ENCODE results near the gene SLC25A5. TPM values are rescaled to one million over a fixed set of nuclear protein-coding genes. Genes with fewer than 3 reads are reported as not detected.

Gene SLC25A5
- total and polyA plus RNA-seq, 10 of the 15 experiments (the other 5 are each of a cell fraction or from before 2014, with no cell fraction given), result 361 to 3,863 (median 618) TPM

DNA sequence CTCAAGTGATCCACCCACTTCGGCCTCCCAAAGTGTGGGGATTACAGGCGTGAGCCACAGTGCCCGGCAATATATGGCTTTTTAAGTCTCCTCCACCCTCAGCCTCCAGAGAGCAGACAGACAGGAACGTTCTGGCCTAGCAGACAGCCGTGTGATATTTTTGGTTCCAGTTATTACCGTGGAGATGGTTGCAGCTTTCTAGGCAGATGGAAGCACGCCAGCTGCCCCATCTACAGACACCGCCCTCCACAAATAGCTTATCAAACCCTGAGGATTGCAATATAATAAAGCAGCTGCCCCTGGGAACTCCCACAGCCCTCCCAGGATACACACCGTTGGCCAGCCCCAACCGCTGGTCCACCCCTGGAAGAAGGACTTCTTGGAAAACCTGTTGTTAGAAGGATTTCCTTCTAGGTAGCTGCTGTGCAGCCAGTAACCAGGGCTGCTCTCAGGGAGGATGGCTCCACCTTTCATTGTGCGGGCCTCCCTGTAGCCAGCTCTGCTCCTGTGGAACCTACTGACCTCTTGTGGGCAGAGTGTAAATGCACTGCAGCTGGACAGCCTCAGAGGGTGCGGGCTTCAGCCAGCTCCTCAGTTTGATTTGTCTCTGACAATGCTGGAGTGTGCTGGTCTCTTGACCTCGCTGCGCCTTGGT, 44.0 kb downstream of the SLC25A5 start:
- ChIA-PET CTCF (interaction anchor here (0.6 to 5.0 kb wide), 23 partner anchors 8 to 734 kb away, joined by 3 to 59 read pairs (median 4); partner anchors contain the start of gene SLC25A5), POLR2A (interaction anchor here (0.6 to 0.7 kb wide), 2 partner anchors 13 to 67 kb away, joined by 3 read pairs; no protein-coding TSS in a partner anchor), RAD21 (ENCODE audit: unreplicated experiment) (interaction anchor here (0.5 to 1.9 kb wide), 19 partner anchors 10 to 630 kb away, joined by 3 to 16 read pairs (median 4); partner anchors contain the start of genes NKRF, SEPTIN6 and SLC25A5), SMC1A (ENCODE audit: uncharacterized antibody, unreplicated experiment) (interaction anchor here (0.8 to 7.2 kb wide), 13 partner anchors 16 to 392 kb away, joined by 3 to 75 read pairs (median 4); no protein-coding TSS in a partner anchor)
- DNase-seq (ENCODE audit: low read depth, low spot score), result no peak
- no peak overlapping the region for H3K9ac ChIP-seq (ENCODE audit: control insufficient read depth, insufficient read depth, low read length)
- no peaks in the 10 kb centered on the region for H3K9me3 ChIP-seq (replicated peaks; ENCODE audit: control insufficient read depth, insufficient read depth, low read length)
- H3K4me3 ChIP-seq, result no peak overlapping the region
- no peak overlapping the region for H3K27ac ChIP-seq (ENCODE audit: control insufficient read depth, insufficient read depth)
- H4K20me1 ChIP-seq (ENCODE audit: control insufficient read depth, insufficient read depth), result no peaks in the 10 kb centered on the region
- no peak overlapping the region for H2AFZ ChIP-seq (ENCODE audit: control insufficient read depth, low read depth, low read length)
- in situ Hi-C loops (cut with MboI) (no loop called here), intact Hi-C loops (cut with micrococcal nuclease; ENCODE audit: unreplicated experiment) (loop anchor here (1.0 kb wide), 1 partner anchor 121 kb away; no protein-coding TSS in a partner anchor)
- no peak overlapping the region for H3K4me2 ChIP-seq (ENCODE audit: control insufficient read depth, insufficient read depth)
- H3K79me2 ChIP-seq (ENCODE audit: control insufficient read depth, insufficient read depth, low read length), result no peaks in the 10 kb centered on the region
- FAIRE-seq, result no peak
- 39% methylated on average over 14 of the region's 14 CpGs for WGBS (ENCODE audit: insufficient coverage, insufficient replicate concordance, low lambda C conversion rate, missing lambda C conversion rate)
- no TSS peak for BruUV-seq (replicated peaks)
- TF ChIP-seq NR2C1 (IDR thresholded peaks at IDR 0.05) (no peak), SMC3 (IDR thresholded peaks at IDR 0.05; ENCODE audit: borderline replicate concordance, low read length) (peak; percentile 64), RAD21 (IDR thresholded peaks at IDR 0.05; ENCODE audit: insufficient read depth, low read depth, low read length) (peak; percentile 77), NR2F1 (conservative IDR thresholded peaks at IDR 0.05) (no peak)
- TF ChIP-seq, protein P1, sequence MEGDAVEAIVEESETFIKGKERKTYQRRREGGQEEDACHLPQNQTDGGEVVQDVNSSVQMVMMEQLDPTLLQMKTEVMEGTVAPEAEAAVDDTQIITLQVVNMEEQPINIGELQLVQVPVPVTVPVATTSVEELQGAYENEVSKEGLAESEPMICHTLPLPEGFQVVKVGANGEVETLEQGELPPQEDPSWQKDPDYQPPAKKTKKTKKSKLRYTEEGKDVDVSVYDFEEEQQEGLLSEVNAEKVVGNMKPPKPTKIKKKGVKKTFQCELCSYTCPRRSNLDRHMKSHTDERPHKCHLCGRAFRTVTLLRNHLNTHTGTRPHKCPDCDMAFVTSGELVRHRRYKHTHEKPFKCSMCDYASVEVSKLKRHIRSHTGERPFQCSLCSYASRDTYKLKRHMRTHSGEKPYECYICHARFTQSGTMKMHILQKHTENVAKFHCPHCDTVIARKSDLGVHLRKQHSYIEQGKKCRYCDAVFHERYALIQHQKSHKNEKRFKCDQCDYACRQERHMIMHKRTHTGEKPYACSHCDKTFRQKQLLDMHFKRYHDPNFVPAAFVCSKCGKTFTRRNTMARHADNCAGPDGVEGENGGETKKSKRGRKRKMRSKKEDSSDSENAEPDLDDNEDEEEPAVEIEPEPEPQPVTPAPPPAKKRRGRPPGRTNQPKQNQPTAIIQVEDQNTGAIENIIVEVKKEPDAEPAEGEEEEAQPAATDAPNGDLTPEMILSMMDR (IDR thresholded peaks at IDR 0.05 in 2 of 3, conservative IDR thresholded peaks at IDR 0.05 in 1 of 3; ENCODE audit: control insufficient read depth in 2 of 3, extremely low read depth in 1 of 3, insufficient read depth in 1 of 3, low read depth in 3 of 3, low read length in 3 of 3), result peak; percentile 47 to 74 (median 69)
- H3K36me3 ChIP-seq (ENCODE audit: control insufficient read depth in 2 of 2, insufficient read depth in 2 of 2, low read length in 1 of 2), result no peaks in the 10 kb centered on the region
- no peaks in the 10 kb centered on the region for H3K4me1 ChIP-seq (ENCODE audit: control insufficient read depth, insufficient read depth, low read length)
- peak; percentile 95 for ATAC-seq
- no peaks in the 10 kb centered on the region for H3K27me3 ChIP-seq (replicated peaks in 1 of 2; ENCODE audit: control insufficient read depth in 2 of 2, insufficient read depth in 2 of 2, low read length in 1 of 2)
